ENCODE measurements around the gene ZBTB20.

The ZBTB20 gene

DNA sequence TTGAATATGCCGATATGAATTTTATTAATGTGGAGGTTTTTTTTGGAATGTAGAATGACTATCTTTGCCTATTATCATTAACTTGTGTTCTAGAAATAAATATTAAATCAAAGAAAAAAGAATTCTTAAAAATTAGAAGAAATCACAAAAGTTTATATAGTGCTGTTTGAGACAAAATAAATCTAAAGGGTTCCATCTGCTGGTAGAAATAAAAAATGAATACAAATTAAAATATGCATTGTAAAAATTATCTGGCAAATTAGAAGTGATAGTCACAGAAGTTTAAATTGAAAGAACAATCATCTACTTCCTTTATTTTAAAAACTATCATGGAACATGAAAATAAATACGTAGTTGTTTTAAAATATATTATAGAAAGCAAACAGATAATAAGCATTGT, 22.7 kb upstream of the ZBTB20 start:
- no peak for TF ChIP-seq POLR2AphosphoS5 (IDR thresholded peaks at IDR 0.05; ENCODE audit: low read depth, low read length)
- TF ChIP-seq SIN3A (IDR thresholded peaks at IDR 0.05; ENCODE audit: borderline replicate concordance, insufficient read depth, low read length), result no peak
- no peak for TF ChIP-seq FOXP2 (optimal IDR thresholded peaks at IDR 0.05; ENCODE audit: borderline replicate concordance, extremely low read depth, extremely low read length, insufficient read depth)
- no peak for TF ChIP-seq TAF1 (IDR thresholded peaks at IDR 0.05; ENCODE audit: borderline replicate concordance, insufficient read depth, low read length)
- TF ChIP-seq, protein P1, sequence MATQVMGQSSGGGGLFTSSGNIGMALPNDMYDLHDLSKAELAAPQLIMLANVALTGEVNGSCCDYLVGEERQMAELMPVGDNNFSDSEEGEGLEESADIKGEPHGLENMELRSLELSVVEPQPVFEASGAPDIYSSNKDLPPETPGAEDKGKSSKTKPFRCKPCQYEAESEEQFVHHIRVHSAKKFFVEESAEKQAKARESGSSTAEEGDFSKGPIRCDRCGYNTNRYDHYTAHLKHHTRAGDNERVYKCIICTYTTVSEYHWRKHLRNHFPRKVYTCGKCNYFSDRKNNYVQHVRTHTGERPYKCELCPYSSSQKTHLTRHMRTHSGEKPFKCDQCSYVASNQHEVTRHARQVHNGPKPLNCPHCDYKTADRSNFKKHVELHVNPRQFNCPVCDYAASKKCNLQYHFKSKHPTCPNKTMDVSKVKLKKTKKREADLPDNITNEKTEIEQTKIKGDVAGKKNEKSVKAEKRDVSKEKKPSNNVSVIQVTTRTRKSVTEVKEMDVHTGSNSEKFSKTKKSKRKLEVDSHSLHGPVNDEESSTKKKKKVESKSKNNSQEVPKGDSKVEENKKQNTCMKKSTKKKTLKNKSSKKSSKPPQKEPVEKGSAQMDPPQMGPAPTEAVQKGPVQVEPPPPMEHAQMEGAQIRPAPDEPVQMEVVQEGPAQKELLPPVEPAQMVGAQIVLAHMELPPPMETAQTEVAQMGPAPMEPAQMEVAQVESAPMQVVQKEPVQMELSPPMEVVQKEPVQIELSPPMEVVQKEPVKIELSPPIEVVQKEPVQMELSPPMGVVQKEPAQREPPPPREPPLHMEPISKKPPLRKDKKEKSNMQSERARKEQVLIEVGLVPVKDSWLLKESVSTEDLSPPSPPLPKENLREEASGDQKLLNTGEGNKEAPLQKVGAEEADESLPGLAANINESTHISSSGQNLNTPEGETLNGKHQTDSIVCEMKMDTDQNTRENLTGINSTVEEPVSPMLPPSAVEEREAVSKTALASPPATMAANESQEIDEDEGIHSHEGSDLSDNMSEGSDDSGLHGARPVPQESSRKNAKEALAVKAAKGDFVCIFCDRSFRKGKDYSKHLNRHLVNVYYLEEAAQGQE (IDR thresholded peaks at IDR 0.05; ENCODE audit: insufficient read depth in 1 of 2, low read depth in 2 of 2, low read length in 2 of 2), result no peak

DNA sequence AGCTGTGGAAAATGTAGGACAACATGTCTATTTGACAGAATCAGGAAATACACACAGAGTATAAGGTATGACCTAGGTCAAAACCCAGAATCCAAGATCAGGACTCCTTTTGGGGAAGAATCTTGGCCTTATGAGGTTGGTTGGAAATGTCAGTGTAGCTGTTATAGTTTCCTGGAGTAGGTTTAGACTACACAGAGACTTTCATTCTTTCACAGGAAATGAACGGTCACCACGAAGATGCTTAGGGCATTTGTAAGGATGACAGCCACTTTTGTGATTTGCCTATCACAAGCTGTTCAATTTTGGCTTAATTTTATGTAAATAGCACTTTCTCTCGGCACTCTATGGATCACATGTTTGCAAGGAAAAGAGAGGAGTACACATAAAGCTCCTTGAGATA, 18.6 kb upstream of the ZBTB20 start:
- TF ChIP-seq TAF1 (IDR thresholded peaks at IDR 0.05; ENCODE audit: borderline replicate concordance, insufficient read depth, low read length), result no peak
- no peak for TF ChIP-seq FOXP2 (optimal IDR thresholded peaks at IDR 0.05; ENCODE audit: borderline replicate concordance, extremely low read depth, extremely low read length, insufficient read depth)
- TF ChIP-seq, protein P1 (IDR thresholded peaks at IDR 0.05; ENCODE audit: insufficient read depth in 1 of 2, low read depth in 2 of 2, low read length in 2 of 2), result no peak
- TF ChIP-seq POLR2AphosphoS5 (IDR thresholded peaks at IDR 0.05; ENCODE audit: low read depth, low read length), result no peak
- TF ChIP-seq SIN3A (IDR thresholded peaks at IDR 0.05; ENCODE audit: borderline replicate concordance, insufficient read depth, low read length), result no peak

DNA sequence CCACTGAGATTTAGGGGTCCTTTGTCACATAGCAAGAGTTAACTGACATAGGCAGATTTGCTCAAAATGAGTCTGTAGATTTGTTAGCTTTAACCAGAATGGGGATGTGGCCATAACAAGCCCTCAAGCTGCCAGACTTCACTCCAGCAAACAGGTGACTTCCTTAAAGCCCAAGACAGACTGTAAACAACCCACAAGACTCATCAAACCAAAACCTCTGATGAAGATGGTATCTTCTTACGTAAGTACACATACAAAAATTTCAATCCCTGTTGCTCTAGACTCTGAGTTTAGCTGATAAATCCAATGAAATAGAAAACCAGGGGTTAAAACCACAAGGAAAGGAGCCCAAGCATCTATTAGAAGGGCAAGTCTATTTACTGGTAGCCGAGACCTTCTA, 18.2 kb upstream of the ZBTB20 start:
- TF ChIP-seq, protein P1 (IDR thresholded peaks at IDR 0.05; ENCODE audit: insufficient read depth in 1 of 2, low read depth in 2 of 2, low read length in 2 of 2), result no peak
- TF ChIP-seq POLR2AphosphoS5 (IDR thresholded peaks at IDR 0.05; ENCODE audit: low read depth, low read length) (no peak), TAF1 (IDR thresholded peaks at IDR 0.05; ENCODE audit: borderline replicate concordance, insufficient read depth, low read length) (no peak), SIN3A (IDR thresholded peaks at IDR 0.05; ENCODE audit: borderline replicate concordance, insufficient read depth, low read length) (no peak)

DNA sequence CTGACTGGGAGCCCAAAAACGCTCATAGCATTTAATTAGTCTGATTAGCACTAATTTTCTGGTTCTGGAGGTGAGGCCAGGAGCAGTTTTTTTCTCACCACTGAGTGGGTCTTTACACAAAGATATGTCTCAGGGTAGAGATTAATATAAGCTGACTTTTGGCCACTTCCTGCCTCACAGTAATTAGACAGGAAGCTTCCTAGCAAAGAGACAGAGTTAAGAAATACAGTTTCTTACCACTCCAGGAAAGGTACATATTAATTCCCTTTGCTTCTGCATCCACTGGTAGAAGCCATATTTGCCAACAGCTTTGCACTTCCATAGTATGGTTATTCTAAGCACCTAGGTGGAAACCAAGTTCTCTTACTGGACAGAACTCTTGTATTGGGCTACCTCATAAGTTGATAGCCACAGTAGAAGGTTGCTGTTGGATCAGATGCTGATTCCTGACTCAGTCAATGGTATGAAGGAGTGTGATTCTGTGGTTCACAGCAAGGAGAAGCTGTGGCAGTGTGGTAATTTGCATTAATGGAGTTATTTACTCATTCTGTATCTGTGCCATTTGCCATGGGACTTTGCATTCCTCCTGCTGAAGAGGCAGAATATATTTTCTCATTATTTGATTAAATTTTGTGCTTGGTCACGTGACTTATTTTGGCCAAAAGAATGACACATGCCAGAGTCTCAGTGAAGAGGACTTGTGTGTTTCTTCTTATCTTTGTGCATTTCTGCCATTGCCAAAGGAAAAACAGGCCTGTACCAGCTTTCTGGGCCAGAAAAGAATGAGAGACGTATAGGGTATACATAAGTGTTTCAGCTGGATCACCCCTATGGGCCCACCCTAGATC, 17.5 kb upstream of the ZBTB20 start:
- TF ChIP-seq FOXP2 (optimal IDR thresholded peaks at IDR 0.05; ENCODE audit: borderline replicate concordance, extremely low read depth, extremely low read length, insufficient read depth), result no peak
- TF ChIP-seq, protein P1 (IDR thresholded peaks at IDR 0.05; ENCODE audit: insufficient read depth in 1 of 2, low read depth in 2 of 2, low read length in 2 of 2), result no peak
- TF ChIP-seq SIN3A (IDR thresholded peaks at IDR 0.05; ENCODE audit: borderline replicate concordance, insufficient read depth, low read length), result no peak
- TF ChIP-seq TAF1 (IDR thresholded peaks at IDR 0.05; ENCODE audit: borderline replicate concordance, insufficient read depth, low read length), result no peak
- TF ChIP-seq POLR2AphosphoS5 (IDR thresholded peaks at IDR 0.05; ENCODE audit: low read depth, low read length), result no peak
